NCI-H146 treated with DMSO at 0.1 percent for 48 hours (cell line): ENCODE data around the gene MYCN.
"Not testable (repeated sequence)": the region's sequence is repeated elsewhere in the genome, so short reads cannot be mapped to it uniquely, and the experiment has no call there.

Source experiments
- DNase-seq: peaks from one replicate; lab custom pipeline; 2025; ENCODE audit not compliant: unreplicated experiment; lab: John Stamatoyannopoulos, UW

The MYCN gene

DNA sequence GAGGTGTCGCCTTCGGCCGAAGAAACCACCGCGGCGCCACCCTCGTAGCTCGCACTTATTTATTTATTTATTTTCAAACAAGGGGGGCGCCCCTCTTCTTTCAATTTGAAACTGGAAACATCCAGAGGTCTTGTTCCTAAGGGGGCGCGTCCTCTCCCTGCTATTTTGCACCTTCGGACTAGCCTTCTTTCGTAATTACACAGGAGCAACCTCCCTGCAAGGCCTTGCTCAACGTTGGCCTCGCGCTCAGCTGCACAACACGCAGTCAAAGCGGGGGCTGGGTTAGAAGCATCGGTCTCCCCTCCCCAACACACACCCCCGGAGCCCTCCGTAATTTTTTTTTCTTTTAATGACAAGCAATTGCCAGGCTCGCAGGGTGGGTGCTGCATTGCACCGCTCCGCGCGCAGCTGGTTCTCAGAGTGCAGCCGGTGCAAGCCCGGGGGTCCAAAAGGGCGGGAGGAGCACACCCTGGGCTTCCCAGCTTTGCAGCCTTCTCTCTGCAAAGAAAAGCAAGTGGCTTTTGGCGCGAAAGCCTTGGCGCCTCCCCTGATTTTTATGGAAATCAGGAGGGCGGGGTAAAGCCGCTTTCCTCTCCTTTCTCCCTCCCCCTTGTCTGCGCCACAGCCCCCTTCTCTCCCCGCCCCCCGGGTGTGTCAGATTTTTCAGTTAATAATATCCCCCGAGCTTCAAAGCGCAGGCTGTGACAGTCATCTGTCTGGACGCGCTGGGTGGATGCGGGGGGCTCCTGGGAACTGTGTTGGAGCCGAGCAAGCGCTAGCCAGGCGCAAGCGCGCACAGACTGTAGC lies at the start of gene MYCN:
MYCN (plus strand) TSS at position 697 of the 807 bp plus-strand sequence. CDS start 1,515 bp downstream, outside the sequence.
- DNase-seq: peak; percentile 81

DNA sequence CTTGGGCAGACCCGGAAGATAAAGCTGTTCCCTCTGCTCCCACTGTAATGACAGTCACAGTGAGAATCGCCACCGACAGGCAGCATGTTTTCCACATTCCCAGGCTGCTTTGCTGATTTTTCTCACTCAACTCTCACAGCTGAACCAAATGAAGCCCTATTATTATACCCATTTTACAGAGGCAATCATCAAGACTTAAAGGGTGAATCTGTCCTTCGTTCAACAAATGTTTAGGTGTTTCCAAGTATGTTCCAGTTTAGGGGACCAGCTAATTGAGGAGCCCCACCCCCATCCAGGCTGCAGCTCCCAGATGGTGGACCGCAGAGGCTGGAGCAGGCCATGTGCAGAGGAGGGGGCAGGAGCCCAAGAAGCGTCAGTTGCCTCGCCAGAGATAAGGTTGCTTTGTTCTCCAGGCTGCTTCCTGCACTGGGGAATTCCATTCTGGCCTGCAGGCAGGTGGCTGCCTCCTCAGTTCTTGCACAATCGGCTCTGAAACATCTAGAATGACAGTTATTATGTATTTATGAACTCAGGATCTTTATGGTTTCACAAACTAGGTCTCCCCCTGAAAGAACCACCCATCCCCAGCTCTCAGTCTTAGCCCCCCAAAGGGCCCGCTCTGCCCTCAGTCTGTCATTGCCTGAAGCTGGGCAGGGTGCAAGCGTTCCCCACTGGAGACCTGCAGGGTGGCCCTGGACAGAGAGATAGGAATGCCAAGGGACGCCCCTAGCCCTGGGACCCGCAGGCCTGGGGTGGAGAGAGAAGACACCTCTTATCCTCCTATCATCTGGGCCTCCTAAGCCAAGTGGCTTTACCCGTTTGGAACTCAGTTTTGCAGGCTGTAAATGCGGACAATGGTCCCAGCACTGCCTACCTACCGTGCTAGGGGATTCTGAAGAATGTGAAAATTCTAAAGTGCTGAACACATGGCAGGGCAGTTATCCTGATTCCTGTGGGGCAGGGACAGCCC lies 49.1 kb upstream of the MYCN start:
- no peak for DNase-seq

DNA sequence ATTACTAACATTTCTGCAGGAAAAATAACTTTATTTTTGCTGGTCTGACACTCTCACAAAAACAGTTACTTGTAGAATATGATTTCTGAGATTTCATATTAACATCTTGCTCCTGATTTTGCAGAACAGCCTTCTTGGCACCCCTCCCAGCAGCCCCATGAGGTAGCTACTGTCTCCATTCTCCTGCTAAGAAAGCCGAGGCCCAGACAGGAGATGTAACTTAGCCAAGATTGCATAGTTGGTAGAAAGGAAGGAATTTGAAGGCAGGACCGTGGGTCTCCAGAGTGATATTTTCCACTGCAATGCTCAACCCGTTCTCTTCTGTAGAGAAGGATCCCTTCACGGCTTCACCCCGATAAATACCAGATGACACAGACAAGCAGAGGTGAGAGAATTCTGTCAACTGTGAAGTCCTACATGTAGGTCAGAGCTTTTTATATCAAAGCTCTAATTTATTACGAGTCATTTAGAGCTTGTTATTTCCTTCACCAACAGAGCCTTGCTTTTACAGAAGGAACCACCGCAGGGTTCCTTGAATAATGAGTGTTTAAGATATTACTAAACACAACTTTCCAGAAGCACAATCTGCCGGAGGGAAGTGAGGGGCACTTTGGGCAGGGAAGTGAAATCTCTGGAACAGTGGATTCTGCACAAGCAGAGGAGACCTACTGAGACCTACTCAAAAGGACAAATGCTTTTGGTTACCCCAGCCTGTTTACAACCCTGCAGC lies 48.0 kb upstream of the MYCN start:
- no peak for DNase-seq

DNA sequence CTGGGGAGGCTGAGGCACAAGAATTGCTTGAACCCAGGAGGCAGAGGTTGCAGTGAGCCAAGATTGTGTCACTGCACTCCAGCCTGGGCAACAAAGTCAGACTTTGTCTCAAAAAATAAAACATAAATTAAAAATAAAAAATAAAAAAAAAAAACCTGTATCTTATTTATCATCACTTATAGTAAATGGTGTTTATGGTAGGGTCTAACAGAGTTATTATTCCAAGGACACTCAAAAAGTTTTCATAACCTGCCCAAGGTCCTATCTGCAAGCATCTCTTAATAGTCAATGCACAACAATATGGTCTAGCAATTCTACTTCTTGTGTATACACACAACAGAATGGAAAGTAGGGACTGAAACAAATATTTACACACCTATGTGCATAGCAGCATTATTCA lies 47.3 kb upstream of the MYCN start:
- no peak for DNase-seq

DNA sequence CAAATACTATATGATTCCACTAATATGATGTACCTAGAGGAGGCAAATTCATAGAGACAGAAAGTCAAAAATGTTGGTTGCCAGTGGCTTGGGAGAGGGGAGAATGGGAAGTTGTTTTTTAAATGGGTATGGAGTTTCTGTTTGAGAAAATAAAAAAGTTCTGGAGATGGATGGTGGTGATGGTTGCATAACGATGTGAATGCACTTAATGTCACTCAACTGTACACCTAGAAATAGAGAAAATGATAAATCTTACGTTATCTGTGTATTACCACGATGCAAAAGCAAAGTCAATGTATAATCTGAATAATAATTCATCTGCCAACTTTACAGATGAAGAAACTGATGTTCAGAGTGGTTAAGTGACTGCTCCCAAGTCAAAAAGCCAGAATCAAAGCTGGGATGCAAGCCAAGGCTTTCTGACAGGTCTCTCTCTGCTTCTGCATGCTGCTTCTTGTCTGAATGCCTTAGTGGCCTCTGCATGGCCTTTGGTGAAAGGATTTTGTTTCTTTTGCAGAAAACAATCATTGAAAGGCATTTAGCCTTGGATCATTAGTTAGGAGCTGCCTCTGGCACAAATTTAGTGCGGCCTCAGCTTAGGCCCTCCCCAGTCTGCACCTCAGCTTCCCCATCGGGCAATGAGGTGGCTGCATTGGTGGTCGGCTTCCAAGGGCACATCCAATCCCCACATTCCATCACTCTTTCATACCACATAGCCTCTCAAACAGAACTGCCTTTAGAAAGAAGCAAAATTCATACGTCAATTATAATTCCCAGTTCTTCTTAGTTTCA lies 46.5 kb upstream of the MYCN start:
- no peak for DNase-seq

DNA sequence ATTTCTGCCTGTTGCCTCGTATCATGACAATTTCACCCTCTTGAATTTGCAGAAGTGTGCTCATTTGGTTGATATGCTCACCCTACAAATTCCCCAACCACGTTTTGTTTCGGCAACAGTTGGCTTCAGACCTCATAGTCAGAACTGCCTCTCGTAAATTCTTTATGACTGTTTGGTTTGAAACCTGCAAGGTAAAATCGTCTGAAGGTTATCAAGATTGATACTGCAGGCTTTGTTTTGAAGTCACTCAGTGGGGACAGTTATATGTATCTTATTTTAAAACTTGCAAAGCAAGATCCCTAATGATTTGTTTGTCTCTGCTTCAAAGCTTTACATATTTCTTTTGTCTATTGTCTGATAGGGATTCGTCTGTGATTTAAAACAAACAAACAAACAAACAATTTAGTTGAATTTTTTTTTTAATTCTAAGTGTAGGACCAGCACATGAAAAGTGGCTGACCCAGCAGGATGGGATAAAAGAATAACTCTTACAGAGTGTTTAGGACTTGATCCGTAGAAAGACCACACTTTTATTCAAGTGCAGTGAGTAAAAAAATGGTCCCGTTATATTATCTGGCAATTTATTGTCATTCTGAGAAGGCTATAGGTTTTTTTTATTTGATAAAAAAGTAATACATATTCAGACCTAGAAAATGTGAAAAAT lies 45.7 kb upstream of the MYCN start:
- no peak for DNase-seq

GRCh38 chr2:15895615-15896469 lies 44.5 kb upstream of the MYCN start:
- no peak for DNase-seq

DNA sequence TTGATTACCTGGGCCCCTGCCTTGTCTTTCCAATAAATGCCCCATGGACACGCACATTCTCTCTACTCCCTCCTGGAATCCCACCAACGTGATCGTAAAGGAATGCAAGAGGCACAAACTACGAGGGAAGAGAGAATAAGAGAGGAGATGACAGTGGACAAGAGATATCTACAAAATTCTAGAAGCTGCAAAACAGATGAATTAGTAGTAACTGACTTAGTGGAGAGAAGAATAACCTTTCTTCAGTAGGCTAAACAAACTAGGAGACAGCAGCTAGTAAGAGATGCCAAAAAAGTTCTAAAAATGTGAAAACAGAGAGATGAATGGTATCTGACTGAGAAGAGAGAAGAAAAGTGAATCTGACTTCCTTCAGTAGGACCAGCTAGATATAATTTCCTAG lies 43.5 kb upstream of the MYCN start:
- DNase-seq: no peak

DNA sequence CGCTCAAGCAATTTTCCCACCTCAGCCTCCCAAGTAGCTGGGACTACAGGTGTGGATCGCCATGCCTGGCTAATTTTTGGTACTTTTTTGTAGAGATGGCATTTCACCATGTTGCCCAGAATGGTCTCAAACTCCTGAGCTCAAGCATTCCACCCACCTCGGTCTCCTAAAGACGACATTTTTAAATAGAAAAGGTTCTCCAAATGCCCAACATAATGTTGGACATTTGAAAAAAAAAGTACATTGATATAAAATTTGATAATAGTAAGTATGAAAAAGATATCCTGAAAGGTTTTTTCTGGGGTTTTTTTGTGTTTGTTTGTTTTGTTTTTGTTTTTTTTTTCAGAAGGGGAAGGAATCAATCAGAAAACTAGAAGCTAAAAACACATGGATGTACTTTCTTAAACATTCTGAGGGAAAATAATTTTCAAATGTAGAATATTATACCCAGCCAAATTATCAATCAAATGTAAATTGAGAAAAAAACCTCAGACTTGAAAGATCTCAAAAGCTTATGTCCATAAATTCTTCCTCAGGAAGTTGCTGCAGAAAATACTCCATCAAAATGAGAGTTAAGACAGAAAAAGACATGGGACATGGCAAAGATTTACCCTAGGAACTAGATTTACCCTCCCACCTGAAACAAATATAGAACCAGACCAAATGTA lies 42.8 kb upstream of the MYCN start:
- no peak for DNase-seq

DNA sequence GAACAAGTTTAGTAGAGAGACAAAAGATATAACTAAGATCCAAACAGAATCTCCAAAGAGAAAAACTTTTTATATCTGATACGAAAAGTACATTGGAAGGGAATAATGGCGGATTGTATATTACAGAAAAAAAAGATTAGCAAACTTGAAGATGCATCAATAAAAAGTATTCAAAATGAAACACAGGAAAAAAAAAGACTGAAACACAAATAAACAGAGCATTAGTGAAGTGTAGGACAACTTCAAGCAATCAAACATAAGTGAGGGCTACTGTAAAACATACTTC lies 41.1 kb upstream of the MYCN start:
- DNase-seq: no peak

DNA sequence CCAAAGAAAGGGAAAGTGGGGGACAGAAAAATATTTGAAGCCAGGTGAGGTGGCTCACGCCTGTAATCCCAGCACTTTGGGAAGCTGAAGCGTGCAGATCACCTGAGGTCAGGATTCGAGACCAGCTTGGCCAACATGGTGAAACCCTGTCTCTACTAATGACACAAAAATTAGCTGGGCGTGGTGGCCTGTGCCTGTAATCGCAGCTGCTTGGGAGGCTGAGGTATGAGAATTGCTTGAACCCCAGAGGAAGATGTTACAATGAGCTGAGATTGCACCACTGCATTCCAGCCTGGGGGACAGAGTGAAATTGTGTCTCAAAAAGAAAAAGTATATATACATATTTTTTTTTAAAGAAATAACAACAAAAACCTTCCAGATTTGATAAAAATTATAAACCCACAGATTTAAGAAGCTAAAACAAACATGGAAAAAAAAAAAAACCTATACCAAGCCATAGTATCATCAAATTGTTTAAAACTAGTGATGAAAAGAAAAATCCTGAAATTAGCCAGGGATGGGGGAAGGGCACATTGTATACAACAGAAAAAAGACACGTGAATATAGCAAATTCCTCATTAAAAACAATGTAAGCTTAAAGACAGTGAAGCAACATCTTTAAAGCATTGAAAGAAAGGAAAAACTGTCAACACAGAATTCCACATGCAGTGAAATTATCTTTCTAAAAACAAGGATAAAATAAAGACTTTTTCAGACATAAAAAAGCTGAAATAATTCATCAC lies 40.4 kb upstream of the MYCN start:
- DNase-seq: no peak

DNA sequence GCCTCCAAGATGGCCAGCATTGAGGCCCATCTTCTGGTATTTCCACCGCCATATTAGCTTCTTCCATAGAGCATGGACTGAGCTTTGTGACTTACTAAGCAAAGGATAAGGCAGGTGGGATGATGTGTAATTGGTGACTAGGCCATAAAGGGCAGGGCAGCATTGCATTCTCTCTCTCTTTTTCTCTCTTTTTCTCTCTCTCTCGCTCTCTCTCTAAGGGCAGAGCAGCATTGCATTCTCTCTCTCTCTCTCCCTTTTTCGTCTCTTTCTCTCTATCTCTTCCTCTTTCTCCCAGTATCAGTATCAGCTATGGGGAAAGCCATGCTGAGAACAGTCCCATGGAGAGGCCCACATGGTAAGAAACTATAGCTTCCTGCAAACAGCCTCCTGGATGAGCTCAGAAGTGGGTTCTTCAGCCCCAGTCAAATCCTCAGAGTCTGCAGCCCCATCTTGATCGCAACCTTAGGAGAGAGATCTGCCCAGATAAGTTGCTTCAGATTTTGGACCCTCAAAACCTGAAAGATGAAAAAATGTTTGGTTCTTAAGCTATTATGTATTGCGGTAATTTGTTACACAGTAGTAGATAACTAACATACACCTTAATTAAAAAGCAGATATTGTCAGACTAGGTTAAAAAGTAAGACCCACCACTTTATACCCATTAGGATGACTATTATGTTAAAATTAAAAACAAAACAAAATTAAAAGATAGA lies 39.1 kb upstream of the MYCN start:
- DNase-seq: no peak

- DNase-seq: no peak
Observed at GRCh38 chr2:15901808-15902130, 38.6 kb upstream of the MYCN start.

GRCh38 chr2:15903910-15904309 lies 36.4 kb upstream of the MYCN start:
- DNase-seq: not testable (repeated sequence)

GRCh38 chr2:15905267-15905645 lies 35.1 kb upstream of the MYCN start:
- no peak for DNase-seq

DNA sequence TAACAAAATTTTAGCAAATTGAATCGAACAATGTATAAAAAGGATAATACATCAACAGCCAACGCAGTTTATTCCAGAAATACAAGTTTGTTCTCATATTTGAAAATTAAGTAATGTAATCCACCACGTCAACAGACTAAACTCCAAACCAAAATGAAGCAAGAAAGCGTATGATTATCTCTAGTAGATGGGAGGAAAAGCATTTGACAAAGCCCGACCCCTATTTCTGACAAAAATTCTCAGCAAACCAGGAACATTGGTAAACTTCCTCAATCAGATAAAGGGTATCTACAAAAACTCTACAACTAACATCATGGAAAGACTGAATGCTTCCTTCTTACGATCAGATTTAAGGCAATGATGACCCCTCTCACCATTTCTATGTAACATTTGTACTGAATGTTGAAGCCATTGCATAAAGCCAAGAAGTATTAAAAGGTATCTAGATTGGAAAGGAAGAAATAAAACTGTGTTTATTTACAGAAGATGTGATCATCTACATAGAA lies 34.3 kb upstream of the MYCN start:
- no peak for DNase-seq

DNA sequence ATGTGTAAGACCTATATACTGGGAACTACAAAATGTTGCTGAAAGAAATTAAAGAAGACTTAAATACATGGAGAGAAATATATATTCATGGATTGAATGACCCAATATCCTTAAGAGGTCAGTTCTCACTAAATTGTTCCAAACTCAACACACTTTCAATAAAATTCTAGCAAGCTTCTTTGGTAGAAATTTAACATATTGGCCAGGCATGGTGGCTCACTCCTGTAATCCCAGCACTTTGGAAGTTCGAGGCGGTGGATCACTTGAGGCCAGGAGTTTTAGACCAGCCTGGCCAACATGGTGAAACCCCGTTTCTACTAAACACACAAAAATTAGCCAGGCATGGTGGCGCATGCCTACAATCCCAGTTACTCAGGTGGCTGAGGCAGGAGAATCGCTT lies 33.6 kb upstream of the MYCN start:
- DNase-seq: no peak
